Amygdala (tissue), 56 donors: ENCODE measurements around the gene EHMT1.
"Not testable (repeated sequence)": the region's sequence is repeated elsewhere in the genome, so short reads cannot be mapped to it uniquely, and the experiment has no call there.

Experiments used
- DNase-seq, 56 donors: peaks; one replicate each; lab custom pipeline; 2025; lab: John Stamatoyannopoulos, UW

The EHMT1 gene

GRCh38 chr9:137875846-137876245 is 257.0 kb downstream of the EHMT1 start:
- DNase-seq = no peak

GRCh38 chr9:137876269-137876668 is 257.5 kb downstream of the EHMT1 start:
- DNase-seq = no peak

- no peak for DNase-seq
Measured at GRCh38 chr9:137876781-137877386, 258.1 kb downstream of the EHMT1 start.

GRCh38 chr9:137877506-137878122 is 258.8 kb downstream of the EHMT1 start, which contains the start of gene CACNA1B:
CACNA1B (plus strand) TSS chr9:137877782; CDS start chr9:137877934, 152 bp downstream.
- peak in 2 of 56 donors; percentile 29 to 37 for DNase-seq

DNA sequence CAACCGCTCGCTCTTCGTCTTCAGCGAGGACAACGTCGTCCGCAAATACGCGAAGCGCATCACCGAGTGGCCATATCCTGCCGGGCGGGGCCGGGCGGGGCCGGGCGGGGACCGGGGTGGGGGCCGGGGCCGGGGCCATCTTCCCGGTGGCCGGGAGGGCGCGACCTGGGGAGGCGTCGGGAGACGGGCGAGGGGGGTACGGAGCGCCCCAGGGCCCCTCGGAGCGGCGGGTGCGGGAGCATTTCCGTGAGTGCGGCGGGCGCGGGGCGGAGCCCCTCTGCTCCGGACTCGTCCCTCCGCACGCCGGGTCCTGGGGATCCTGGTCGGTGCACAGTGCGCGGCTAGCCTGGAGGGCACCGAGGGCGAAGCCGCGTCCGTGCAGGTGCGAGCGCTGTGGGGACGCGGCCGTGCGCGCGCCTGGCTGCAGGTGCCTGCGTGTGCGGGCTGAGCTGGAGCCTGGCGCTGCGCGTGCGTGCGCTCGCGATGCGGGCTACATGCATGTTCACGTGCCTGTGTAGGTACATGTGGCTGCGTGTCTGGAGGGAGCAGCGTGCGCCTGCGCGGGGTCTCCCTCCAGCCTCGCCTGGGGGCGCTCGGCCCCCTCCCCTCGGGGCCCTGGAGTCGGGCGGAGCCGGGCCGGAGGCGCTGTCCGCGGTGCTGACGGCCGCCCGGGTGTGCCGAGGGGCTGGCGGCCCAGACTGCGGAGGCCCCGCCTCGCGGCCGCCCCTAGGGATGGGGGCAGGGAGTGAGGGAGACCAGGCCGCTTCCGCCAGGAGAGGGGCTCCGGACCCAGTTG is 259.5 kb downstream of the EHMT1 start:
- peak in 9 of 56 donors; percentile 21 to 52 (median 35) for DNase-seq

- DNase-seq = no peak
Measured at GRCh38 chr9:137879052-137879451, 260.2 kb downstream of the EHMT1 start.

GRCh38 chr9:137879566-137880150 is 260.9 kb downstream of the EHMT1 start:
- DNase-seq = no peak

- DNase-seq = no peak
Measured at GRCh38 chr9:137880160-137880975, 261.6 kb downstream of the EHMT1 start.

DNA sequence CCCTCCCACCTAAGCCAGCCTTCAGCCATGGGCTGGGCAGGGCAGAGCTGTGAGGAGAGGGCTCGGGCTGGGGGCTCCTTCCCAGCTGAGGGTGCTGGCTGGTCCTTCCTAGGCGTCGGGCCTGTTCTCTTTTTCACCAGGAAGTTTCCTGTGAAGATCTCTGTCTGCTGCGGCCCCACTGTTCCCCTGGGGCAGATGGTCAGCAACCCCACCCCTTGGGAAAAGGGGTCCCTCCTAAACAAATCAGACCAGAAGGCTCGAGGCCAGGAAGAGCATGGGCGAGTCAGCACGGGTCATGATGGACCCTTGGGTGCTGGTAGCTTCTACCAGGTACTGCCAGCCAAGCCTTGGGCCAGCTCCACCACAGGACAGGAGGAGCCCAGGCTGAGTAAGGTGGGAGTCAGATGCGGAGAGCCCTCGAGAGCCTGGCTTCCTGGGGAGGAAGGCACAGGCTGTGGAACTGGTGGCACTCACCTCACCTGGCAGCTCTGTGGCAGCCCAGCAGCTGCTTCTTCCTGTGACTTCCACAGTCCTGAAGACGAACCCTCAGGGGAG is 262.2 kb downstream of the EHMT1 start:
- no peak for DNase-seq

DNA sequence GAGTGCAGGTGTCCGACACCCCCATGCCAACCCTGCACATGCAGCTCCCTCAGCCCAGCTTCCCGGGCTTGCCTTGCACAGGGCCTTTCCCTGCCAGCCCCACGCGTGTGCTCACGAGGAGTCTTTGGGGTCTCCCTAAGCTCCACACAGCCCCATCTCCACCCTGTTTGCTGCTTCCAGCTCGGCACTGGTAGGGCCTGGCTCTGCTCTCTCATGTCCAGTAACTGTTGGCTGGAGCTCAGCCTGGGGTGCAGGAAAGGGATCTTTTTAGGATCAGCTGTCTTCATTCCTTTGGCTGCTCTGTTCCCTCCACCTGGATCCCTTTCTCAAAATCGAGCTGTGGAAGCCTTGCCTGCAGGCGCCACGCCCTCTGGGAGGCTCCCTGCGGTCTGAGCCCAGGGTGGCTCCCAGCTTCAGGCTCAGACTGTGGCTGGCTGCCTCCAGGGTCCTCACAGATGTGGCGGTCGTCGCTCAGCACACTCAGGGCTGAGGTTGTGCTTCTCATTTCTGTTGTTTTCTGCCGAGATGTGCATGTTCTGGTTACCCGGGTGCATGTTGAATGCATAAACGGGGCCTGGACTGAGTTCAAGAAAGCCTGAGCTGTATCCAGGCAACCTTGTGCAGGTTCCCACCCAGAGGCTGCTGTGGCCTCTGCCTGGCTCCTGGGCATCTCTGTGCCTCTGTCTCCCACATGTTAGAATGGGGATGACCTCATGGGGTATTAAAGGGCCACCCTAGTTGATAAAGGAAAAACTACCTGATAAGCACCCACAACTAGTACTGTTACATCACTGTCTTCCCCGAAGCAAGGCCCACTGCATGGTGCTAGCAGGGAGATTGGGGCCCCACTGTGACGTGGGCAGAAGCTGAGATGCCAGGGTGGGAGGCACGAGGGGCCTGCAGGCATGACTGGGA is 263.0 kb downstream of the EHMT1 start:
- no peak for DNase-seq

- DNase-seq = no peak
Measured at GRCh38 chr9:137882506-137882821, 263.7 kb downstream of the EHMT1 start.

- DNase-seq = not testable (repeated sequence)
Measured at GRCh38 chr9:137883977-137884376, 265.2 kb downstream of the EHMT1 start.

DNA sequence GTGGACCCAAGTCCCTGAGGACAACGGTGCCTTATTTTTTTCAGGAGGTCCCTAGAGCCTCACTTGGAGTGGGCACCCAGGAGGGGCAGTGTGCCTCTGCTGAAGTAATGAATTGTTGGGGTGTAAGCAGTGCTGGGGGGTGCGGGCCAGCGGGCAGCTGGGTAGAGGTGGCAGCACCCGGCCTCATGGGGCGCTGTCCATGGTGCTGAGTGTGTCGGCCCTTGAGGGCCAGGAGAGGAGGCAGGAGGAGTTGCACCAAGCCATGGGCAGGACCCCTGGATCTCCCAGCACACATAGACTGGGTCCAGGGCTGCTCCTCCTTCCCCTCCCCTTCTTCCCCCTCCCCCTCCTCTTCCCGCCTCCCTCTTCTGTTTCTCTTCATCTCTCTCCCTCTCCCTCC is 265.7 kb downstream of the EHMT1 start:
- DNase-seq = peak in 1 of 56 donors; percentile 29

- not testable (repeated sequence) for DNase-seq
Measured at GRCh38 chr9:137885121-137885520, 266.3 kb downstream of the EHMT1 start.
